GM19351 (cell line): Measurements from ENCODE around the gene C17orf107.
A peak's percentile ranks its signal among the peaks of the same experiment; 100 is the strongest.

Experiments used
- ATAC-seq: cut with Tn5 transposase; IDR thresholded peaks from one replicate; pipeline ENCODE4 v1.9.1; 2021; ENCODE audit warnings: mild to moderate bottlenecking, moderate library complexity; ENCODE audit not compliant: unreplicated experiment

Gene C17orf107

DNA sequence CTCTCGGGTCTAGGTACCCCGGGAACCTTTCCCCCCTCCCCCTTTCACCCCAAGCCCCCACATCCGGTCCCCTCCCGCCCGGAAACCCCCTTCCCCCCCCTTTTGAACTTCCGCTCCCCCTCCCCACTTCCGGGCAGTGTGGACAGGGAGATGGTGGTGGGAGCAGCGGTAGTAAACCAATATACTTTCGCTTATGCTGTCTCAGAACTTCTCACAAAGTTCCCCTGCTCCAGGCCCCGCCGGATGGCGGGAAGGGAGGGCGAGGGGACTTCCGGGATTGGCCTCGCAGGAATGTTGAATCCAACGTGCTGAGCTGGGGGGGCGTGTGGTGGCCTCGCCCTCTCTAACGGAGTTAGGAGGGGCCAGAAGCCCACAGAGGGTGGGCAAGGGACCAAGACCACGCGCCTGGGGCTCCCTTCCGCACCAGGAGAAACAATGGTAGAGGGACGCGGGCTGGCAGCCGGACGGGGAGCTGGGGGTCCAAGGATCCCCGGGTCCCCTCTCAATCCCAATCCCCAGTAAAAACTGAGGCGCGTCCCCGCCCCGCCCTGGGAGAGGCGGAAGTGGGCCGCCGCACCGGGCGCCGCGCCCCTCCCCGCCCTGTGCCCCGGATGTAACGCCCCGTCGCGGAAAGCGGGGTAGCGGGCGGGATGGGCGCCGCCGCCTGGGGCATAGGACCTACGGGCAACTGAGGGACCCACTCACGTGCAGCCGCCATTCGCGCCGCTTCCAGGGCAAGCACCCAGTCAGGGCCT lies 48.3 kb downstream of the C17orf107 start:
- no peak for ATAC-seq

DNA sequence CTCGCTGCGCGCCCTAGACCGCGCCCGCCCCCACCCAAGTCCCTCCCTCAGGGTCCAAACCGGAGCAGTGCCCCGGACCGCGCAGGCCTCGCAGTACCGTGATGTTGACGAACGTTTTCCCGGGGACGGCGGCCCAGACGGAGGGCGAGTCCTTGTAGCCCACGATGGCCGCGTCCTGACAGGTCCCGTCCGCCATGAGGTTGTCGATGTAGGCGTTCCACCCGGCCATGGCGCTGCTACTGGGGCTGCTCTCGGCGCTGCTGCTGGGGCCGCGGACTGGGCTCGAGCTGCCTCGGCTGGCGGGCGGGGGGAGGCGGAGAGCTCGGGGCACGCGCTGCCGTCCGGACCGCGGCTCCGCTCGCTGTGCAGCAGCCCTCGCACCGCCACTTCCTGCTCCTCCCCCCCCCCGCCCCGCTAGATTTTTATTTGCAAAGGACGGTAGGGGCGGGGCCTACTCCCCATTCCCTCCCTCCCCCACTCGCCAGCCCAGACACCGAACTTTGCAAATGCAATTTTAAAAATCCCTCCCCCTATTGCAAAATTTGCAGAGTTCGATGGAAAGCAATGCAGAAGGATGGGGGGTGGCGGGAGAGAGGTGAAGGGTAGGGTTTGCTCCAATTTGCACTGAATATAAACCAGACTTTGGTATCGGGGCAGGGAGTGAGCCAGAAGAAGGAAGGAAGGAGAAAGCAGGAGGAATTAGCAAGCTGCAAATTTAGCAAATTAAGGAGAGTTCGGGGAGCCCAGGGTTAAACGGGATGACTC lies 49.0 kb downstream of the C17orf107 start, which contains the start of gene PFN1:
Gene PFN1, minus strand, starts transcription at position 365 of the 765 bp plus-strand sequence. Its CDS starts 136 bp downstream, at position 229.
- ATAC-seq: no peak

DNA sequence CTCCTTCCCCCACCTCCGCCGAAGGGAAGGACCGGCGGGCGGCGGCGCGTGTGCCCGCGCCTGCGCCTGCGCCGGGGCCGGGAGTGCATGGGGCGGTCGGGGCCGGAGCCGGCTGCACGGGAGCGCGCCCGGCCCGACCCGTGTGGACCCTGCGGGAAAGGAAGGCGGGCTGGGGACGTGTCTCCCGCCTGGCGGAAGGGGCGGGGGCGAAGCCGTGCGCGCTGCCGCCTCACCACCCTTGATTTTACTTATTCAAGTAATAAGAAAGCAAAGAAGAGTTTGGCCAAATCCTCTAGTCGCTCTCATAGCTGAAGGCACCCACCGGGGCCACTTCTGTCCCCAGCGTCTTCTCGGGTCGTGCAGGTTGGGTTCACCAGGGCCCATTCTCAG lies 49.6 kb downstream of the C17orf107 start:
- ATAC-seq: peak; percentile 30

- peak; percentile 31 for ATAC-seq
Measured at GRCh38 chr17:4949321-4950074, 50.2 kb downstream of the C17orf107 start.

DNA sequence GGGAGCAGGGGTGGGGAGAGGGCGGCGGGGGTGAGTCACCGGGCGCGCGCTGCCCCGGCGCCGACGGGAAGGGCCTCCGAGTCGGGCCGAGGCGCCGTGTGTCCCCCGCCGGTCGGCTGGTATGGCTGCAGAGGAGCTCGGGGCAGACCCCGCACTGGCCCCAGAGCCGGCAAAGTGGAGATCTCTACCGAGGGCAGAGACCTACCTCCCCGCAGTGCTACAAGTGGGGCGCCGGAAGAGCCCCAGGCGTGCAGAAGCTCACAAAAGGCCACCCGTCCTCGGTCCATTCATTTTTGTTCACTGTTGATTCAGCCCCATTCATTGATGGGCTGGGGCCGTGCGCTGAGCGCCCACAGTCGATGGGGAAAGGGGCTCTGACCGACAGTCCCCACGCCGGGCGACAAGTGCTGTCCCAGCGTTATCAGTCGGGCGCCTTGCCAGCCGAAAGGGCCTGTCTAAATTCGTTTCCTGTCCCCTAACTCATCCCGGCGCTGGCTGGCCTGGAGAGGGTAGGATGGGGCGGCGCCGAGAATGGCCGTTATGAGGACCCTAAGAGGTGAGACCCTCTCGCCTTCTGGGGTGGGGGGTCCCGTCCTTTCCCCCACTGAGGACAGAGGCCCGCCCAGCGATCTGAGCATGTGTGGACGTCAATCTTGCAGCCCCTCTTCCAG lies 50.9 kb downstream of the C17orf107 start:
- no peak for ATAC-seq

DNA sequence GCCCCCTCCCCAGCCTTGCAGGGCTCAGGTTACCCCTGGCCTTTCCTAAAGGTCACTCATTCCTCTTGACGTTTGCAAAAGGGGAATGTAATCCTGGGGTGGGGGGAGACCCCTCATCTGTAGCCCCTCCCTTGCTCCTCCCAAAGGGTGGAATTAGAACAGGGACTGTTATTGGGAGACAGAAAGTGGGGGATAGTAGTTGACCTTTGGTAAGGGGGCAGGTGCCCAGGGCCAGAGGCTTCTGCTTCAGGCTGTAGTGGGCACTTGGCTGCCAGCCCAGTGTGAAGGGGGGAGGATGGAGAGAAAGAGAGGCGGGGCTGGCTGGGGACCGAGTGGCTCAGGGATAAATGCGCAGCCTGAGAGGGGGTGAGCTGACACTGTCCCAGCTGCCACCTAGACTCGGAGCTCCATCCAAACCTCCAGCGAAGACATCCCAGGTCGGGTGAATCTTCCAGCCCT lies 51.4 kb downstream of the C17orf107 start, which contains the start of gene ENO3:
Gene ENO3, plus strand, starts transcription at position 374 of the 459 bp plus-strand sequence. CDS start 711 bp downstream, outside the sequence.
- no peak for ATAC-seq

- no peak for ATAC-seq
Measured at GRCh38 chr17:4951486-4951885, 52.1 kb downstream of the C17orf107 start.
